Measurements from ENCODE around the gene HYAL3.

GRCh38 chr3:50275141-50275995 is 23.8 kb downstream of the HYAL3 start:
- TF ChIP-seq YY1 (IDR thresholded peaks at IDR 0.05; ENCODE audit: insufficient read depth, insufficient read length) = no peak
- TF ChIP-seq SUZ12 (IDR thresholded peaks at IDR 0.05; ENCODE audit: extremely low read depth, insufficient read depth, insufficient read length) = no peak
